ENCODE measurements around the gene MYCBP.
A peak's percentile ranks its signal among the peaks of the same experiment; 100 is the strongest.

Gene MYCBP

DNA sequence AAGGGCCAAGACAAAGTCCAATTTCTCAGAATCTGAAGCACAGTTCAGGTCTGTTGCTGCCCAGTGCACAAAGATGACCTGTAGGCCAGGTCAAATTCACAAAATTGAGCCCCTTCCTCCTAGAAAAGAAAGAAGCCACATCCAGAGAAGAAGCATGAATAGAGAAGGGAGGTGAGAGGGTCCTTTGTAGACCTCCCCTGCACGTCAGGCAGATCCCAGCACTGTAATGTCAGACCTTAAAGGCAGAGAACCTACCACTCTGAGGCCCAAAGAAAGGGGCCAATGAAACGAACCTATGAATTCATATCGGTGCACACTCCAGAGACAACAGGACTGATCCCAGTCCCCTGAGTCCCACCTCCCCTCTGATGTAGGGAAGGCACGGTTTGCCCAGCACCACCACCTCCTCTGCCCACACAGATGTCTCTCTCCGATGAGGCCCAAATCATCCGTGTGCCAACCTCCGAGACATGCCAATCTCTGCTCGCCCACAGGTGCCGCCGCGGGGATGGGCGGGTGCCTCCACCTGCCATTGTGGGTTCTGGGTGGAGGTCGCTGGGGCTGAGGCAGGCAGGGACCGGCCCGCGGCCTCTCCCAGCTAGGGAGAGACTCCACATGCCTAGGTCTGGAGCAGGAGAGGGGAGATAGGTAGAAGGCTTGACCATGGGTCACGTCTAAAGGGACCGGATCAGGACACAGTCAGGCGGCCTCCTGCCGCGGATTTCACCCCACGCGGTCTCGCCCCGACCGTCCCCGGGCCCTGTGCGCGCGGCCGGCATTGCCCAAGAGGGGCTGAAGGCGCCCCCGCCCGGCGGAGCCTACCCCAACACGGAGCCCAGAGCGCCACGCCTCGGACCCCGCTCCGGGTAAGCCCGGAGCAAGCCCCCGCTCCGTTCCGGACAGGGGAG, 55.6 kb downstream of the MYCBP start:
- peak overlapping the region in 1 of 5 donors; percentile 40 for H3K9ac ChIP-seq (ENCODE audit: low read length in 5 of 5)
- peak overlapping the region in 3 of 5 donors; percentile 40 to 50 (median 46) for H3K4me3 ChIP-seq (ENCODE audit: low read depth in 1 of 5, low read length in 5 of 5)
- H3K4me1 ChIP-seq (ENCODE audit: control insufficient read depth in 5 of 5, insufficient read depth in 5 of 5, low read length in 5 of 5): peaks cover 0 to 13% (median 11%) of the 10 kb centered on the region in 5 donors
- H3K27me3 ChIP-seq (ENCODE audit: control insufficient read depth in 5 of 5, insufficient read depth in 4 of 5, low read length in 5 of 5): peaks cover 24 to 50% (median 34%) of the 10 kb centered on the region in 5 donors
- H3K36me3 ChIP-seq (ENCODE audit: control insufficient read depth in 5 of 5, insufficient read depth in 5 of 5, low read length in 5 of 5): no peaks in the 10 kb centered on the region
- H3K27ac ChIP-seq (ENCODE audit: low read depth, low read length): no peak overlapping the region
- H3K9me3 ChIP-seq (ENCODE audit: control insufficient read depth in 5 of 5, low read length in 5 of 5): peaks cover 3 to 11% (median 5%) of the 10 kb centered on the region in 5 donors

DNA sequence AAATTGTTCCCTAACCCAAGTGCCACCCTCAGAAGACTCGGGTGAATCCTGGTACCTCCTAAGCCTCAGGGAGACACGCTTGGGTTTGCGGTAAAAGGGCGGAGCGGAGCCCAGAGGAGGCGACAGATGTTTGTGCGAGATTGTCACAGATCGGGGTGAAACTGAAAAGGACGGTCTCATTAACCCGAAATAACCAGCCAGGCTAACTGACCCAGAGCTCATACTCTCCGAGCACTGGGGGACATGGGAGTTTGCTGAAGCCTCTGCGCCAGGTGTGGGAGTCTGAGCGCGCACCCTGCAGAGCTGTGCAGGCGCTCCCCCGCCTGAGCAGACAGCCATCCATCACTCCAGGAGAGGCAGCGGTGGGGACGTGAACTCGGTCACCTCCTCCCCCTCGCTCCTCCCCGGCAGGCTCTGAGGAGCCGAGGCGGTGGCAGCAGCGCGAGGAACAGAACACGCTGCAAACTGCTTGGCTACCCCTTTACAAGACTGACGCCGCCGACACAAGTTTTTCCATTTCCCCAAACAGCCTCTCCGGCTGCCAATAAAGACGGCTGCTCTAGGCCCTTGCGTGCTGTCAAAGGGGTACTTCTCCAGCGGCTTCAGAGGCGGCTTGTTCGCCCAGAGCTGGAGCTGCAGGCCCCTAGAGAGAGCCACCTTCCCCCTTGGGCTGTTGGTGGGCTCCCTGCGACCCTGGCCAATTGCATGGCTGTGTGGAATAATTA, 57.1 kb downstream of the MYCBP start:
- no peak overlapping the region for H3K27ac ChIP-seq (ENCODE audit: low read depth, low read length)

DNA sequence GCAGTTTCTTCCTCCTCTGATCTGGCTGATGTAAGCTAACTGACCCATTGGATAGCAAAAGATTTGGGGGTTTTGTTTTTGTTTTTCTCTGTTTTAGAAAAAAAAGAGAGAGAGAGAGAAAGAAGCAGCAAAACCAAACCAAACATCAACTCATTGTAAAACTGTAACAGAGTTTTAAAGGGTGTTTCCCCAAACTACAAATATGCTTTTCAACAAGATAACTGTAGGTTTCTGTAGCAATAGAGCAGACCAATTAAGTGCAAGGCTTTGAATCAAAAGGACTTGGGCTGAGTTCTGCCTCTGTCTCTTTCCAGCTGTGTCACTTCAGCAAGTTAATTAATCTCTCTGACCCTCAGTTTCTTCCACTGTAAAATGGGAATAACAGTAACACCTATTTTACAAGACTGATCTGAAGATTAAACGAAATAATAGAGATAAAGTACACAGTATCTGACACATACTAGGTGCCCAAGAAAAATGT, 58.1 kb downstream of the MYCBP start:
- H3K4me3 ChIP-seq (ENCODE audit: low read depth in 1 of 5, low read length in 5 of 5): no peak overlapping the region
- peaks cover 3 to 11% (median 5%) of the 10 kb centered on the region in 5 donors for H3K9me3 ChIP-seq (ENCODE audit: control insufficient read depth in 5 of 5, low read length in 5 of 5)
- H3K4me1 ChIP-seq (ENCODE audit: control insufficient read depth in 5 of 5, insufficient read depth in 5 of 5, low read length in 5 of 5): peaks cover 0 to 13% (median 11%) of the 10 kb centered on the region in 5 donors
- no peak overlapping the region for H3K9ac ChIP-seq (ENCODE audit: low read length in 5 of 5)
- H3K27ac ChIP-seq (ENCODE audit: low read depth, low read length): no peak overlapping the region
- H3K27me3 ChIP-seq (ENCODE audit: control insufficient read depth in 5 of 5, insufficient read depth in 4 of 5, low read length in 5 of 5): peaks cover 24 to 57% (median 35%) of the 10 kb centered on the region in 5 donors
- no peaks in the 10 kb centered on the region for H3K36me3 ChIP-seq (ENCODE audit: control insufficient read depth in 5 of 5, insufficient read depth in 5 of 5, low read length in 5 of 5)

More for the DNA sequence above, 57.1 kb downstream of the MYCBP start:
- no peak overlapping the region for H3K4me3 ChIP-seq (ENCODE audit: low read depth in 1 of 5, low read length in 5 of 5)
- H3K36me3 ChIP-seq (ENCODE audit: control insufficient read depth in 5 of 5, insufficient read depth in 5 of 5, low read length in 5 of 5): no peaks in the 10 kb centered on the region
- H3K9ac ChIP-seq (ENCODE audit: low read length in 5 of 5): no peak overlapping the region
- peaks cover 3 to 11% (median 5%) of the 10 kb centered on the region in 5 donors for H3K9me3 ChIP-seq (ENCODE audit: control insufficient read depth in 5 of 5, low read length in 5 of 5)
- peaks cover 0 to 13% (median 11%) of the 10 kb centered on the region in 5 donors for H3K4me1 ChIP-seq (ENCODE audit: control insufficient read depth in 5 of 5, insufficient read depth in 5 of 5, low read length in 5 of 5)
- H3K27me3 ChIP-seq (ENCODE audit: control insufficient read depth in 5 of 5, insufficient read depth in 4 of 5, low read length in 5 of 5): peaks cover 24 to 54% (median 34%) of the 10 kb centered on the region in 5 donors

- Histone ChIP-seq H3K9ac (ENCODE audit: low read length in 5 of 5) (no peak overlapping the region), H3K9me3 (ENCODE audit: control insufficient read depth in 5 of 5, low read length in 5 of 5) (peaks cover 3 to 11% (median 5%) of the 10 kb centered on the region in 5 donors), H3K27me3 (ENCODE audit: control insufficient read depth in 5 of 5, insufficient read depth in 4 of 5, low read length in 5 of 5) (peaks cover 24 to 57% (median 38%) of the 10 kb centered on the region in 5 donors), H3K4me3 (ENCODE audit: low read depth in 1 of 5, low read length in 5 of 5) (no peak overlapping the region), H3K36me3 (ENCODE audit: control insufficient read depth in 5 of 5, insufficient read depth in 5 of 5, low read length in 5 of 5) (no peaks in the 10 kb centered on the region), H3K4me1 (ENCODE audit: control insufficient read depth in 5 of 5, insufficient read depth in 5 of 5, low read length in 5 of 5) (peaks cover 0 to 13% (median 11%) of the 10 kb centered on the region in 5 donors), H3K27ac (ENCODE audit: low read depth, low read length) (no peak overlapping the region)
These were observed 58.6 kb downstream of the MYCBP start for GRCh38 chr1:38814444-38814983.

DNA sequence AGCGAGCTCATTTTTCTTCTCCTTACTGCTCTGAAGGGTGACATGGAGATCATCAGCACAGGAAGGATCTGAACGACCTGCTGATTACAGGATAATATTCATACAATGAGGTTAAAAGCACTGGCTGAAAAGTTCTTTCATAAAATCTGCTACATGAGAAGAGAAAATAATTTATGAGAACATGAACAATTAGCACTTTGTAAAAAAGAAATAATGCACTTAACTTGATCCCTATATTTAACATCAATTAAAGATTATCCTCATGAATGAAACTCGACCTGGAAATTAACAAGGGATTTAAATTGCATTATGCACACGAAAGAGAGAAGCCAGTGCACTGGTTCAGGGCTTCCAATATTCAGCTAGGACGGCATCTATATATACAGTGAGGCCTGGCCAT, 60.2 kb downstream of the MYCBP start:
- Histone ChIP-seq H3K4me3 (ENCODE audit: low read depth in 1 of 5, low read length in 5 of 5) (no peak overlapping the region), H3K36me3 (ENCODE audit: control insufficient read depth in 5 of 5, insufficient read depth in 5 of 5, low read length in 5 of 5) (no peaks in the 10 kb centered on the region), H3K9ac (ENCODE audit: low read length in 5 of 5) (no peak overlapping the region), H3K27me3 (ENCODE audit: control insufficient read depth in 5 of 5, insufficient read depth in 4 of 5, low read length in 5 of 5) (peaks cover 24 to 54% (median 40%) of the 10 kb centered on the region in 5 donors), H3K9me3 (ENCODE audit: control insufficient read depth in 5 of 5, low read length in 5 of 5) (peaks cover 3 to 11% (median 5%) of the 10 kb centered on the region in 5 donors), H3K27ac (ENCODE audit: low read depth, low read length) (no peak overlapping the region), H3K4me1 (ENCODE audit: control insufficient read depth in 5 of 5, insufficient read depth in 5 of 5, low read length in 5 of 5) (peaks cover 0 to 5% (median 3%) of the 10 kb centered on the region in 5 donors)
